T-helper 2 cell treated with Interferon-gamma antibody and Interleukin-4, amounts not matched to agents 100 ng/mL and 5 ng/mL, for 36 hours (primary cell): ENCODE measurements around the gene COA1. TPM values are rescaled to one million over a fixed set of nuclear protein-coding genes. Genes with fewer than 3 reads are reported as not detected.
"Not testable (repeated sequence)": the region's sequence is repeated elsewhere in the genome, so short reads cannot be mapped to it uniquely, and the experiment has no call there.

Experiments used
- intact Hi-C: fragments of 100-400 bp; cut with micrococcal nuclease; formaldehyde crosslinking; loops from one replicate; pipeline ENCODE4 v1.15.1; 2023
- total RNA-seq: library from RNA; stranded (reverse); gene quantifications from 2 replicates; pipeline ENCODE4 v1.2.3, GENCODE V29; 2022

COA1 gene
- total RNA-seq, 1 donor from 2014 or later, result 51.1 TPM

- intact Hi-C loops, result not testable (repeated sequence)
Measured at GRCh38 chr7:43731494-43731893, 2.2 kb upstream of the COA1 start.

DNA sequence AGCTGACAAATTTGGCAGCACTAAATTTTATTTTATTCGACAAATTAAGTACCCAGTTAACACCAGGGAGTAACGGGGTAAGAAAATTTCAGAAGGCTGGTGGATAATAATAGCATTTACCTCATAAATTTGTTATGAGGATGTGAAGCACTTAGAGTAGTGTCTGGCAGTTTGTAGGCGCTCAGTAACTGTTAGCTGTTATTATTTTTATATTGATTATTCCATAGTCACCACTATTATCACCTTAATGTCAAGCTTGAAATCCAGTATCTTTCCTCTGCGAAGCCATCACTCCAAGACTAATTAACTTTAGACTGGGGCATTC, 563 bp upstream of the COA1 start:
- intact Hi-C loops, result loop anchor here (1.0 to 5.0 kb wide), 5 partner anchors 29 to 798 kb away; partner anchors contain the start of genes MRPL32, PSMA2, STK17A and URGCP

DNA sequence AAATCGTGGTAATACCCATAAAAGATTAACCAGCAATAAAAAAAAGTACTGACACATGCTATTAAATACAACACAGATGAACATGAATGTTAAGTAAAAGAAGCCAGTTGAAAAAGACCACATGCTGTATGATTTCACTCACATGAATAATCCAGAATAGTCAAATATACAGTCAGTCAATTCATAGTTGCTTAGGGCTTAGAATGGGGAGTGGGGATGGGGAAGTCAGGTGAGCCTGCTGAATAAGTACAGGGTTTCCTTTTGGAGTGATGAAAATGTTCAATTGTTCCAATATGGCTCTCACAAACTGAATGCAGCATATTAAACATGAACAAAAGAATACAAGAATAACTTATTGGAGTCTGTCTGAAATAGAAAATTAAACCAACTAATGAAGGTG, 1.8 kb downstream of the COA1 start:
- intact Hi-C loops, result loop anchor here (5.0 kb wide), 2 partner anchors 180 to 795 kb away; partner anchors contain the start of genes MRPL32, PSMA2 and URGCP

- intact Hi-C loops, result loop anchor here (5.0 kb wide), 2 partner anchors 180 to 795 kb away; partner anchors contain the start of genes MRPL32, PSMA2 and URGCP
Measured at GRCh38 chr7:43727003-43727402, 2.3 kb downstream of the COA1 start.

- intact Hi-C loops, result loop anchor here (5.0 kb wide), 2 partner anchors 181 to 794 kb away; partner anchors contain the start of genes MRPL32, PSMA2 and URGCP
Measured at GRCh38 chr7:43726466-43726865, 2.9 kb downstream of the COA1 start.

DNA sequence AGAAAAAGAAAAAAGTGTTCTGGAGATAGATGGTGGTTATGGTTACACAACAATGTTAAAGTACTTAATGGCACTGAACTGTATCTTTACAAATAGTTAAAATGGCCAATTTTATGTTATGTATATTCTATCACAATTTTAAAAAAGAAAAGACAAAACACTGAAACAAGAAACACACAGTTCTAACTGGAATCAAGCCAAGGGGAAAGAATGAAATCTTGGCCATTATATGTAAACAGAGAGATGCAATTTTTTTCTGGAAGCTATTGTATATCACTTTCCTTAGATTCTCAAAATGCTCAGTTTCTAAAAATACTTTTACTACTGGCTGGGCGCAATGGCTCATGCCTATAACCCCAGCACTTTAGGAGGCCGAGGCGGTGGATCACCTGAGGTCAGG, 4.1 kb downstream of the COA1 start:
- intact Hi-C loops, result loop anchor here (5.0 kb wide), 2 partner anchors 182 to 793 kb away; partner anchors contain the start of genes MRPL32, PSMA2 and URGCP

DNA sequence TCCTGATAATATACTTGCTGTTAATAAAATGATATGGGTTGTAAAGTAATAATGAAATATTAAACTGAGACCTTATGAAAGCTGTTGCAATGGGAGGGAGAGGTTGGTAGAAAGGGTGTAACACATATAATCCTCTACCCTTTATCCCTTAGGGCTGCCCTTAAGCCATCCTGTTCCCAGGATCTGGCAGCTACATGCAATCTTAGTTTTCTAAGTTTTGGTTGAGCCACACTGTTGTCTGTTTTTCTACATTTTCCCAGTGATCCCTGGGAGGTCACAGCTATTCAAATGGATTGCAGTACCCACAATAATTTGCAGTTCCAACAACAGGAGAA, 6.3 kb downstream of the COA1 start:
- intact Hi-C loops, result no loop called here

GRCh38 chr7:43721193-43721806, 8.0 kb downstream of the COA1 start:
- intact Hi-C loops, result loop anchor here (1.0 to 2.0 kb wide), 3 partner anchors 118 to 780 kb away; no protein-coding TSS in a partner anchor

- intact Hi-C loops, result no loop called here
Measured at GRCh38 chr7:43716598-43716997, 12.7 kb downstream of the COA1 start.

DNA sequence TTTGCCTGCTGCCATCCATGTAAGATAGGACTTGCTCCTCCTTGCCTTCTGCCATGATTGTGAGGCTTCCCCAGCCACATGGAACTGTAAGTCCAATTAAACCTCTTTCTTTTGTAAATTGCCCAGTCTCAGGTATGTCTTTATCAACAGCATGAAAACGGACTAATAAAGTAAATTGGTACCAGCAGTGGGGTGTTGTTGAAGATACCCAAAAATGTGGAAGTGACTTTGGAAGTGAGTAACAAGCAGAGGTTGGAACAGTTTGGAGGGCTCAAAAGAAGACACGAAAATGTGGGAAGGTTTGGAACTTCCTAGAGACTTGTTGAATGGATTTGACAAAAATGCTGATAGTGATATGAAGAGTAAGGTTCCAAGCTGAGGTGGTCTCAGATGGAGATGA, 13.4 kb downstream of the COA1 start:
- intact Hi-C loops, result not testable (repeated sequence)

- intact Hi-C loops, result no loop called here
Measured at GRCh38 chr7:43711503-43711902, 17.8 kb downstream of the COA1 start.

DNA sequence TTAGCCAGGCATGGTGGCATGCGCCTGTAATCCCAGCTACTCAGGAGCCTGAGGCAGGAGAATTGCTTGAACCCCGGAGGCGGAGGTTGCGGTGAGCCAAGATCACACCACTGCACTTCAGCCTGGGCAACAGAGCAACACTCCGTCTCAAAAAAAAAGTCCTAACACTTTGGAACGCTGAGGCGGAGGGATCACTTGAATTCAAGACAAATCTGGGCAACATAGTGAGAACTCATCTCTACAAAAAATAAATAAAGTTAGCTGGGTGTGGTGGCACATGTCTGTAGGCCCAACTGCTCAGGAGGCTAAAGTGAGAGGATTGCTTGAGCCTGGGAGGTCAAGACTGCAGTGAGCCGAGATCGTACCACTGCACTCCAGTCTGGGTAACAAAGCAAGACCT, 21.3 kb downstream of the COA1 start:
- intact Hi-C loops, result not testable (repeated sequence)

- intact Hi-C loops, result no loop called here
Measured at GRCh38 chr7:43703573-43703972, 25.8 kb downstream of the COA1 start.

DNA sequence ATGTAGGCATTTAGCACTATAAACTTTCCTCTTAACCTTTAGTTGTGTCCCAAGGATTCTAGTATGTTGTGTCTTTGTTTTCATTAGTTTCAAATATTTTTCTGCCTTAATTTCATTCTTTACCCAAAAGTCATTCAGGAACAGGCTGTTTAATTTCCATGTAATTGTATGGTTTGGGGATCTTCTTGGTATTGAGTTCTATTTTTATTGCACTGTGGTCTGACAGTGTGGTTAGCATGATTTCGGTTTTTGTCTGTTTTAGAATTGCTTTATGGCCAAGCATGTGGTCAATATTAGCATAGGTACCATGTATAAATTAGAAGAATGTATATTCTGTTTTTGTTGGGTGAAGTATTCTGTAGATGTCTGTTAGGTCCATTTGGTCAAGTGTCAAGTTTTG, 26.3 kb downstream of the COA1 start:
- intact Hi-C loops, result no loop called here

DNA sequence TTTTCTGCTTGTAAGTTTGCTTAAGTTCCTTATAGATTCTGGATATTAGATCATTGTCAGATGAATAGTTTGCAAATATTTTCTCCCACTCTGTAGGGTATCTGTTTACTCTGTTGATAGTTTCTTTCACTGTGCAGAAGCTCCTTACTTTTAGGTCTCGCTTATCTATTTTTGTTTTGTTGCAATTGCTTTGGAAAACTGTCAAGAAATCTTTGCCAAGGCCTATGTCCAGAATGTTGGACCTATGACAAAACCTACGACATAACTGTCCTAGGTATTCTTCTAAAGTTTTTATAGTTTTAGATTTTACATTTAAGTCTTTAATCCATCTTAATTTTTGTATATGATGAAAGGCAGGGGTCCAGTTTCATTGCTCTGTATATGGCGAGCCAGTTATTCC, 27.4 kb downstream of the COA1 start:
- intact Hi-C loops, result no loop called here

DNA sequence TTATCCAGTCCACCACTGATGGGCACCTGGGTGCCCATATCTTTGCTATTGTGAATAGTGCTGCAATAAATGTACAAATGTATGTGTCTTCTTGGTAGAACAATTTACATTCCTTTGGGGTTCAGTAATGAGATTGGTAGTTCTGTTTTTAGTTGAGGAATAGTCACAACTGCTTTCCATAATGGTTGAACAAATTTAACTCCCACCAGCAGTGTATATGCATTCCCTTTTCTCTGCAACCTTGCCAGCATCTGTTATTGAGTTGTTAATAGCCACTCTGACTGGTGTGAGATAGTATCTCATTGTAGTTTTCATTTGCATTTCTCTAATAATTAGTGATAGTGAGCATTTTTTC, 27.8 kb downstream of the COA1 start:
- intact Hi-C loops, result no loop called here

GRCh38 chr7:43700646-43701499, 28.4 kb downstream of the COA1 start:
- intact Hi-C loops, result loop anchor here (1.0 kb wide), 3 partner anchors 52 to 138 kb away; no protein-coding TSS in a partner anchor

- intact Hi-C loops, result loop anchor here (1.0 kb wide), 3 partner anchors 51 to 139 kb away; no protein-coding TSS in a partner anchor
Measured at GRCh38 chr7:43700059-43700501, 29.2 kb downstream of the COA1 start.

- intact Hi-C loops, result no loop called here
Measured at GRCh38 chr7:43698460-43699255, 30.7 kb downstream of the COA1 start.

- intact Hi-C loops, result no loop called here
Measured at GRCh38 chr7:43697690-43698089, 31.6 kb downstream of the COA1 start.

DNA sequence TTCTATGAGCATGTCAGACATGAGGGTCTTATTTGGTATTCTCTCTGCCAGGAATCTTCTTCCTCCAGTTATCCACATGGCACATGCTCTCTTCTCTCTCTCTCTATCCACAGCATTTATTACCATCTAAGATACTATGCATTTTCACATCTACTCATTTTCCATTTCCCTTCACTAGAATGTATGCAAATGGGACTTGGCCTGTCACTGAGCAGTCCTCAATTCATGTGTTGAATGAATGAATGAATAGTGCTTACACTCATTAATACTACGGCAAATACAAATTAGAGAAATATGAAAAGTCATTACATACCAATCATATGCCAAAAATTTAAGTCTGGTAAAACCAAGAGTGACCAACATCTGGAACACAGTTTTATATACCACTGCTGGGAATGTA, 34.0 kb downstream of the COA1 start:
- intact Hi-C loops, result no loop called here

DNA sequence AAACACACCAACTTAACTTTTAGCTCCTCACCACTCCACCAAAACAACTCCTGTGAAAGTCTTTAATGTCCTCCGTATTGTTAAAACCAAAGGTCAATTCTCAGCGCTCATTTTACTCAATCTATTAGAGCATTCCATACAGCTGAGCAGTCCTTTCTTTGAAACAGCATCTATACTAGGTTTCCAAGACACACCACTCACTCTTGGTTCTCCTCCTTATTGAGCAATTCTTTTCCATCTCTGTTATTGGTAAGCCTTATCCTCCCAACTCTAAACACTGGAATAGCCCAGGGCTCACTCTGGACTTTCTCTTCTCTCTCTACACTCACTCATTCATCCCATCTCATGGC, 34.9 kb downstream of the COA1 start:
- intact Hi-C loops, result no loop called here
